MM.1S (cell line): ENCODE data around the gene CHDH.

Source experiments
- CTCF ChIP-seq: fragments of 300-600 bp; sonication (generic); IDR thresholded peaks from 2 replicates; pipeline ENCODE4 v1.5.1; 2016; ENCODE audit warnings: antibody characterized with exemption, low read length, mixed read lengths
- EZH2 ChIP-seq: fragments of 300-600 bp; sonication (generic); optimal IDR thresholded peaks from 2 replicates; pipeline ENCODE3; 2017; ENCODE audit warnings: low read depth, mild to moderate bottlenecking, antibody characterized with exemption, low read length, mixed read lengths

- TF ChIP-seq CTCF = no peak
- TF ChIP-seq EZH2 = no peak
Observed at GRCh38 chr3:53818221-53819162, 27.7 kb downstream of the CHDH start.
